Caki2 (cell line): ENCODE measurements around the gene RAB3IL1. TPM values are rescaled to one million over a fixed set of nuclear protein-coding genes. Genes with fewer than 3 reads are reported as not detected.

Experiments used
- DNase-seq: peaks from one replicate; pipeline ENCODE4 v3.0.0-alpha.2; 2015; ENCODE audit warnings: low read depth
- in situ Hi-C: cut with HindIII; loops from 2 replicates; pipeline ENCODE4 v1.10.0; 2016; ENCODE audit warnings: low sequenced_read_pairs, low pct_unique_long_range_greater_than_20kb, mixed read lengths
- total RNA-seq: library from RNA; depleted of rRNA; stranded (reverse); fragments of >200 nt; shearing (Covaris generic); gene quantifications from 2 replicates; pipeline ENCODE4 v1.2.3, GENCODE V29; 2014; ENCODE audit warnings: low replicate concordance

Gene RAB3IL1
- total RNA-seq, 1 experiment from 2014 or later, result 9.6 TPM

GRCh38 chr11:61924064-61924455, 6.7 kb upstream of the RAB3IL1 start:
- in situ Hi-C loops, result no loop called here

GRCh38 chr11:61923166-61924063, 6.0 kb upstream of the RAB3IL1 start:
- in situ Hi-C loops, result no loop called here

More at GRCh38 chr11:61924064-61924455, 6.7 kb upstream of the RAB3IL1 start:
- DNase-seq, result no peak

GRCh38 chr11:61922539-61922938, 5.2 kb upstream of the RAB3IL1 start:
- in situ Hi-C loops, result no loop called here
- no peak for DNase-seq

More at GRCh38 chr11:61923166-61924063, 6.0 kb upstream of the RAB3IL1 start:
- no peak for DNase-seq

- in situ Hi-C loops, result no loop called here
- no peak for DNase-seq
Observed at GRCh38 chr11:61921446-61921845, 4.1 kb upstream of the RAB3IL1 start.

- in situ Hi-C loops, result no loop called here
- DNase-seq, result peak; percentile 63
Observed at GRCh38 chr11:61919705-61920631, 2.6 kb upstream of the RAB3IL1 start.

- in situ Hi-C loops, result no loop called here
- no peak for DNase-seq
Observed at GRCh38 chr11:61918938-61919704, 1.8 kb upstream of the RAB3IL1 start.

GRCh38 chr11:61918251-61918937, 1.0 kb upstream of the RAB3IL1 start:
- in situ Hi-C loops, result no loop called here

GRCh38 chr11:61916737-61917333, 531 bp downstream of the RAB3IL1 start:
- in situ Hi-C loops, result no loop called here
- no peak for DNase-seq

More at GRCh38 chr11:61918251-61918937, 1.0 kb upstream of the RAB3IL1 start:
- DNase-seq, result no peak

- DNase-seq, result no peak
- in situ Hi-C loops, result no loop called here
Observed at GRCh38 chr11:61914471-61915171, 2.7 kb downstream of the RAB3IL1 start.

GRCh38 chr11:61913699-61914395, 3.5 kb downstream of the RAB3IL1 start:
- DNase-seq, result no peak
- in situ Hi-C loops, result no loop called here

GRCh38 chr11:61912991-61913698, 4.2 kb downstream of the RAB3IL1 start:
- in situ Hi-C loops, result no loop called here
- DNase-seq, result no peak

GRCh38 chr11:61912530-61912898, 4.9 kb downstream of the RAB3IL1 start:
- no peak for DNase-seq
- in situ Hi-C loops, result no loop called here

- DNase-seq, result no peak
- in situ Hi-C loops, result no loop called here
Observed at GRCh38 chr11:61911701-61912529, 5.5 kb downstream of the RAB3IL1 start.

- in situ Hi-C loops, result no loop called here
- DNase-seq, result no peak
Observed at GRCh38 chr11:61911128-61911700, 6.2 kb downstream of the RAB3IL1 start.
